ENCODE data around the gene UROC1.

Gene UROC1

GRCh38 chr3:126517986-126518778, 609 bp upstream of the UROC1 start:
- Histone ChIP-seq H3K4me3 (no peak overlapping the region), H3K36me3 (ENCODE audit: insufficient read depth, low read length) (no peaks in the 10 kb centered on the region), H3K27ac (no peak overlapping the region), H3K9ac (ENCODE audit: insufficient read length) (no peak overlapping the region), H3K9me3 (ENCODE audit: low read depth, low read length) (no peaks in the 10 kb centered on the region)
- DNase-seq (ENCODE audit: low read depth, low spot score), result no peak
- TF ChIP-seq FOXP2 (optimal IDR thresholded peaks at IDR 0.05; ENCODE audit: control extremely low read depth, extremely low read length, insufficient read depth) (no peak), POLR2AphosphoS5 (IDR thresholded peaks at IDR 0.05; ENCODE audit: borderline replicate concordance, low read depth, low read length) (no peak), EZH2 (IDR thresholded peaks at IDR 0.05) (no peak)

- DNase-seq (ENCODE audit: low read depth, low spot score), result no peak
- H3K9ac ChIP-seq (ENCODE audit: insufficient read length), result no peak overlapping the region
- H3K27ac ChIP-seq, result no peak overlapping the region
- H3K9me3 ChIP-seq (ENCODE audit: low read depth, low read length), result no peaks in the 10 kb centered on the region
- H3K36me3 ChIP-seq (ENCODE audit: insufficient read depth, low read length), result no peaks in the 10 kb centered on the region
- no peak for TF ChIP-seq EZH2 (IDR thresholded peaks at IDR 0.05)
- TF ChIP-seq FOXP2 (optimal IDR thresholded peaks at IDR 0.05; ENCODE audit: control extremely low read depth, extremely low read length, insufficient read depth), result no peak
- no peak for TF ChIP-seq POLR2AphosphoS5 (IDR thresholded peaks at IDR 0.05; ENCODE audit: borderline replicate concordance, low read depth, low read length)
- H3K4me3 ChIP-seq, result no peak overlapping the region
Observed at GRCh38 chr3:126516936-126517290, 660 bp downstream of the UROC1 start.

- Histone ChIP-seq H3K9me3 (ENCODE audit: low read depth, low read length) (no peaks in the 10 kb centered on the region), H3K9ac (ENCODE audit: insufficient read length) (no peak overlapping the region), H3K36me3 (ENCODE audit: insufficient read depth, low read length) (no peaks in the 10 kb centered on the region), H3K4me3 (no peak overlapping the region), H3K27ac (no peak overlapping the region)
- DNase-seq (ENCODE audit: low read depth, low spot score), result no peak
- no peak for TF ChIP-seq POLR2AphosphoS5 (IDR thresholded peaks at IDR 0.05; ENCODE audit: borderline replicate concordance, low read depth, low read length)
- no peak for TF ChIP-seq EZH2 (IDR thresholded peaks at IDR 0.05)
- TF ChIP-seq FOXP2 (optimal IDR thresholded peaks at IDR 0.05; ENCODE audit: control extremely low read depth, extremely low read length, insufficient read depth), result no peak
Observed at GRCh38 chr3:126516152-126516935, 1.2 kb downstream of the UROC1 start.

GRCh38 chr3:126515066-126515706, 2.4 kb downstream of the UROC1 start:
- TF ChIP-seq POLR2AphosphoS5 (IDR thresholded peaks at IDR 0.05; ENCODE audit: borderline replicate concordance, low read depth, low read length) (no peak), FOXP2 (optimal IDR thresholded peaks at IDR 0.05; ENCODE audit: control extremely low read depth, extremely low read length, insufficient read depth) (no peak), EZH2 (IDR thresholded peaks at IDR 0.05) (no peak)
- no peak for DNase-seq (ENCODE audit: low read depth, low spot score)
- Histone ChIP-seq H3K4me3 (no peak overlapping the region), H3K9ac (ENCODE audit: insufficient read length) (no peak overlapping the region), H3K27ac (no peak overlapping the region), H3K36me3 (ENCODE audit: insufficient read depth, low read length) (no peaks in the 10 kb centered on the region), H3K9me3 (ENCODE audit: low read depth, low read length) (no peaks in the 10 kb centered on the region)

GRCh38 chr3:126514161-126514560, 3.4 kb downstream of the UROC1 start:
- DNase-seq (ENCODE audit: low read depth, low spot score), result no peak
- Histone ChIP-seq H3K27ac (no peak overlapping the region), H3K36me3 (ENCODE audit: insufficient read depth, low read length) (no peaks in the 10 kb centered on the region), H3K9ac (ENCODE audit: insufficient read length) (no peak overlapping the region), H3K4me3 (no peak overlapping the region), H3K9me3 (ENCODE audit: low read depth, low read length) (no peaks in the 10 kb centered on the region)
- TF ChIP-seq FOXP2 (optimal IDR thresholded peaks at IDR 0.05; ENCODE audit: control extremely low read depth, extremely low read length, insufficient read depth) (no peak), EZH2 (IDR thresholded peaks at IDR 0.05) (no peak), POLR2AphosphoS5 (IDR thresholded peaks at IDR 0.05; ENCODE audit: borderline replicate concordance, low read depth, low read length) (no peak)

GRCh38 chr3:126512916-126513650, 4.5 kb downstream of the UROC1 start:
- DNase-seq (ENCODE audit: low read depth, low spot score), result no peak
- no peaks in the 10 kb centered on the region for H3K9me3 ChIP-seq (ENCODE audit: low read depth, low read length)
- H3K9ac ChIP-seq (ENCODE audit: insufficient read length), result no peak overlapping the region
- H3K27ac ChIP-seq, result no peak overlapping the region
- H3K4me3 ChIP-seq, result no peak overlapping the region
- no peaks in the 10 kb centered on the region for H3K36me3 ChIP-seq (ENCODE audit: insufficient read depth, low read length)
- no peak for TF ChIP-seq EZH2 (IDR thresholded peaks at IDR 0.05)
- TF ChIP-seq FOXP2 (optimal IDR thresholded peaks at IDR 0.05; ENCODE audit: control extremely low read depth, extremely low read length, insufficient read depth), result no peak
- no peak for TF ChIP-seq POLR2AphosphoS5 (IDR thresholded peaks at IDR 0.05; ENCODE audit: borderline replicate concordance, low read depth, low read length)

GRCh38 chr3:126512026-126512425, 5.5 kb downstream of the UROC1 start:
- H3K9ac ChIP-seq (ENCODE audit: insufficient read length), result peak overlapping the region; percentile 12
- no peak overlapping the region for H3K4me3 ChIP-seq
- no peaks in the 10 kb centered on the region for H3K36me3 ChIP-seq (ENCODE audit: insufficient read depth, low read length)
- TF ChIP-seq FOXP2 (optimal IDR thresholded peaks at IDR 0.05; ENCODE audit: control extremely low read depth, extremely low read length, insufficient read depth) (no peak), POLR2AphosphoS5 (IDR thresholded peaks at IDR 0.05; ENCODE audit: borderline replicate concordance, low read depth, low read length) (no peak), EZH2 (IDR thresholded peaks at IDR 0.05) (no peak)
- peak overlapping the region; percentile 56 for H3K27ac ChIP-seq
- no peaks in the 10 kb centered on the region for H3K9me3 ChIP-seq (ENCODE audit: low read depth, low read length)
- no peak for DNase-seq (ENCODE audit: low read depth, low spot score)

Measured in SK-N-MC (cell line).